Adrenal gland (tissue), 12 donors: ENCODE data around the gene KCNK7. TPM values are rescaled to one million over a fixed set of nuclear protein-coding genes. Genes with fewer than 3 reads are reported as not detected.

Source experiments
- DNase-seq, 7 donors: peaks; one replicate each; pipeline ENCODE4 v3.0.0-alpha.2; 2019 to 2020
- H3K27ac ChIP-seq, 5 donors: fragments of 200-600 bp; sonication (generic) in 4 of 5; 1 replicate in 3 of 5; 2 replicates in 2 of 5; pipeline versions ENCODE4 v1.5.1 to v1.8.0; 2016 to 2020; ENCODE audit warnings: mild to moderate bottlenecking in 1 of 5
- H3K27me3 ChIP-seq: fragments of 200-600 bp; 2 replicates; pipeline ENCODE4 v1.8.0; 2021
- H3K36me3 ChIP-seq, 2 donors: fragments of 200-600 bp; replicated peaks in 1 of 2; 1 replicate in 1 of 2; 2 replicates in 1 of 2; pipeline versions ENCODE4 v1.5.1 to v1.8.0; 2018 to 2022
- H3K4me1 ChIP-seq, 2 donors: fragments of 200-600 bp; replicated peaks in 1 of 2; 1 replicate in 1 of 2; 2 replicates in 1 of 2; pipeline versions ENCODE4 v1.5.1 to v1.8.0; 2018 to 2021
- H3K4me3 ChIP-seq, 4 donors: fragments of 200-600 bp; sonication (generic) in 3 of 4; one replicate each; pipeline ENCODE4 v1.5.1; 2016 to 2018
- H3K9me3 ChIP-seq, 3 donors: fragments of 200-600 bp; sonication (generic) in 1 of 3; replicated peaks in 1 of 3; 1 replicate in 2 of 3; 2 replicates in 1 of 3; pipeline versions ENCODE4 v1.5.1 to v1.8.0; 2016 to 2021
- CTCF ChIP-seq, 6 experiments: fragments of 450-650 bp in 4 of 6; fragments of 200-600 bp in 2 of 6; sonication (generic) in 1 of 6; IDR thresholded peaks; 1 replicate in 5 of 6; 2 replicates in 1 of 6; pipeline versions ENCODE4 v1.5.1 to v1.8.0; 2016 to 2021; ENCODE audit warnings: antibody characterized with exemption in 6 of 6, mild to moderate bottlenecking in 2 of 6, moderate library complexity in 1 of 6
- POLR2A ChIP-seq, 2 donors: fragments of 450-650 bp; IDR thresholded peaks; one replicate each; pipeline ENCODE4 v1.6.1; 2017; ENCODE audit warnings: antibody characterized with exemption in 2 of 2, mild to moderate bottlenecking in 2 of 2, moderate library complexity in 1 of 2
- WGBS, 4 donors: extraction: QIAGEN DNeasy Blood & Tissue Kit in 2 of 4; methylation state at CpG; one replicate each; pipeline versions ENCODE4 v1.1.5 to v1.1.7; 2013 to 2017; 5-methylcytosine and 5-hydroxymethylcytosine counted together
- intact Hi-C, 2 donors: fragments of 100-400 bp; cut with DNase I; formaldehyde crosslinking; loops; one replicate each; pipeline versions ENCODE4 v1.14.1 to v1.15.0; 2022 to 2023
- polyA plus RNA-seq, 3 donors: library from polyadenylated mRNA; stranded (reverse); fragments of 200-250 nt in 2 of 3; fragments of 350-450 nt in 1 of 3; fragmentation: Illumina TruSeq in 1 of 3; extraction: RNeasy Lipid Tissue Mini Kit (QIAGEN cat#74804) in 1 of 3; gene quantifications; one replicate each; pipeline ENCODE4 v1.2.3, GENCODE V29; 2013 to 2014
- total RNA-seq, 9 donors: library from RNA; depleted of rRNA in 4 of 9; stranded (reverse); fragments of >200 nt in 4 of 9; fragments of 120-200 nt in 1 of 9; fragmentation: NEBNext Ultra II Directional in 1 of 9; extraction: Animal tissue kit (Norgen Biotek cat#: 25700) in 1 of 9; gene quantifications; one replicate each; pipeline versions ENCODE4 v1.1.0 to v1.2.4, GENCODE V29; 2013 to 2023
- donor health status: healthy with polysubstance abuse.
- donor health status: Bipolar disorder and iron deficiency.
- donor health status: DM: yes; HTN: yes; CAD: no.
- donor health status: DM: no; HTN: no; CAD: no.
- donor health status: DM: no; HTN: no; CAD: no.
- donor health status: DM: yes; HTN: yes; CAD: no.

Gene KCNK7
- total and polyA plus RNA-seq, 12 donors = 0.06 to 12.5 (median 0.57) TPM; not detected in 5

- no peaks in the 10 kb centered on the region for H3K9me3 ChIP-seq
- H3K4me3 ChIP-seq = no peak overlapping the region
- intact Hi-C loops = no loop called here
- H3K36me3 ChIP-seq = peaks cover 0 to 59% of the 10 kb centered on the region in 2 donors
- H3K27ac ChIP-seq = no peak overlapping the region
- peaks cover 17 to 25% of the 10 kb centered on the region in 2 donors for H3K4me1 ChIP-seq
- WGBS, 4 donors = 72 to 81% (median 74%) methylated on average over 7 to 17 of the region's 17 CpGs
- DNase-seq = peak in 2 of 7 donors; percentile 73 to 81
- H3K27me3 ChIP-seq = no peaks in the 10 kb centered on the region
- TF ChIP-seq CTCF (IDR thresholded peaks at IDR 0.05) (peak in 3 of 6 experiments; percentile 22 to 29 (median 26)), POLR2A (IDR thresholded peaks at IDR 0.05) (no peak)
Measured at GRCh38 chr11:65551572-65552387, 43.8 kb downstream of the KCNK7 start.

- Histone ChIP-seq H3K27ac (no peak overlapping the region), H3K36me3 (peaks cover 0 to 59% of the 10 kb centered on the region in 2 donors), H3K9me3 (no peaks in the 10 kb centered on the region), H3K4me1 (no peaks in the 10 kb centered on the region), H3K4me3 (no peak overlapping the region), H3K27me3 (no peaks in the 10 kb centered on the region)
- 86 to 100% (median 97%) methylated on average over 3 of the region's 3 CpGs for WGBS, 4 donors
- no peak for DNase-seq
- intact Hi-C loops = no loop called here
- TF ChIP-seq POLR2A (IDR thresholded peaks at IDR 0.05) (no peak), CTCF (IDR thresholded peaks at IDR 0.05) (no peak)
Measured at GRCh38 chr11:65549096-65549495, 46.5 kb downstream of the KCNK7 start.

GRCh38 chr11:65548395-65548794, 47.2 kb downstream of the KCNK7 start:
- Histone ChIP-seq H3K4me3 (no peak overlapping the region), H3K27ac (no peak overlapping the region), H3K9me3 (no peaks in the 10 kb centered on the region), H3K4me1 (no peaks in the 10 kb centered on the region), H3K36me3 (peaks cover 0 to 52% of the 10 kb centered on the region in 2 donors), H3K27me3 (no peaks in the 10 kb centered on the region)
- intact Hi-C loops = no loop called here
- no peak for DNase-seq
- no peak for TF ChIP-seq POLR2A (IDR thresholded peaks at IDR 0.05)
- no peak for TF ChIP-seq CTCF (IDR thresholded peaks at IDR 0.05)
- 84 to 93% (median 89%) methylated on average over 3 of the region's 3 CpGs for WGBS, 4 donors

GRCh38 chr11:65547446-65548125, 48.0 kb downstream of the KCNK7 start:
- Histone ChIP-seq H3K36me3 (peaks cover 0 to 48% of the 10 kb centered on the region in 2 donors), H3K4me1 (no peaks in the 10 kb centered on the region), H3K9me3 (no peaks in the 10 kb centered on the region), H3K27ac (no peak overlapping the region), H3K4me3 (no peak overlapping the region), H3K27me3 (no peaks in the 10 kb centered on the region)
- intact Hi-C loops = no loop called here
- WGBS, 4 donors = 79 to 87% (median 84%) methylated on average over 28 to 52 of the region's 52 CpGs
- no peak for DNase-seq
- TF ChIP-seq POLR2A (IDR thresholded peaks at IDR 0.05) (no peak), CTCF (IDR thresholded peaks at IDR 0.05) (no peak)
